ENCODE results near the gene N4BP2L2.

N4BP2L2 gene

DNA sequence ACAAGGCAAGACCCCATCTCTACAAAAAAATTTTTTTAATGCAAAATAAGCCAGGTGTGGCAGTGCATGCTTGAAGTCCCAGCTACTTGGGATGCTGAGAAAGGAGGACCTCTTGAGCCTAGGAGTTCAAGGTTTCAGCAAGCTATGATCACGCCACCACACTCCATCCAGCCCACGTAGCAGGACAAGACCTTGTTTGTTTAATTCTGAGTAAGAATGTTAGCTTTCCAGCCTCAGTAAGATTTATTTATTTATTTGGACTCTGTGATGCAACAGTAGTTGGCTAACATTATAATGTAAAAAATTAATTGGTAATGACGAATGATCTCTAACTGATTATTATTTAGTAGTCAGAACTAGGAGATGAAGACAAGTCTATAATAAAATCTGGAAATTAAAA is 23.3 kb downstream of the N4BP2L2 start:
- no peak overlapping the region for H3K9ac ChIP-seq (ENCODE audit: low read depth, low read length)
- no peaks in the 10 kb centered on the region for H3K9me3 ChIP-seq (ENCODE audit: insufficient read depth, low read length, severe bottlenecking)
- peaks cover 5% of the 10 kb centered on the region; the same call in 1 of the 2 replicates for H3K79me2 ChIP-seq (ENCODE audit: insufficient read depth, low read length)
- TF ChIP-seq EZH2 (IDR thresholded peaks at IDR 0.05; ENCODE audit: borderline replicate concordance, low read depth, low read length, severe bottlenecking) (no peak), CTCF (IDR thresholded peaks at IDR 0.05; ENCODE audit: borderline replicate concordance, extremely low read depth, low read length, poor library complexity, severe bottlenecking) (no peak)
- H3K27ac ChIP-seq (ENCODE audit: low read length): no peak overlapping the region
- DNase-seq (no peak), ATAC-seq (ENCODE audit: insufficient read depth, low read depth) (no peak)
- H3K36me3 ChIP-seq (ENCODE audit: insufficient read depth, low read length): peaks cover 63% of the 10 kb centered on the region
- no peaks in the 10 kb centered on the region for H4K20me1 ChIP-seq (ENCODE audit: insufficient read depth, low read length)
- no peaks in the 10 kb centered on the region for H3K4me1 ChIP-seq (ENCODE audit: insufficient read depth, low read length)
- H3K27me3 ChIP-seq (ENCODE audit: insufficient read depth, low read length, poor library complexity): no peaks in the 10 kb centered on the region
- no peak overlapping the region for H2AFZ ChIP-seq (ENCODE audit: low read depth, low read length)
- no peak overlapping the region for H3K4me2 ChIP-seq (ENCODE audit: insufficient read depth, low read length)
- H3K4me3 ChIP-seq (ENCODE audit: low read depth in 1 of 2, low read length in 2 of 2): no peak overlapping the region

GRCh38 chr13:32511482-32511881 is 27.1 kb downstream of the N4BP2L2 start:
- no peak overlapping the region for H3K4me2 ChIP-seq (ENCODE audit: insufficient read depth, low read length)
- H2AFZ ChIP-seq (ENCODE audit: low read depth, low read length): no peak overlapping the region
- no peak overlapping the region for H3K4me3 ChIP-seq (ENCODE audit: low read depth in 1 of 2, low read length in 2 of 2)
- H3K79me2 ChIP-seq (ENCODE audit: insufficient read depth, low read length): no peaks in the 10 kb centered on the region
- H3K4me1 ChIP-seq (ENCODE audit: insufficient read depth, low read length): no peaks in the 10 kb centered on the region
- no peak overlapping the region for H3K27ac ChIP-seq (ENCODE audit: low read length)
- no peaks in the 10 kb centered on the region for H4K20me1 ChIP-seq (ENCODE audit: insufficient read depth, low read length)
- H3K27me3 ChIP-seq (ENCODE audit: insufficient read depth, low read length, poor library complexity): no peaks in the 10 kb centered on the region
- no peak overlapping the region for H3K9ac ChIP-seq (ENCODE audit: low read depth, low read length)
- H3K9me3 ChIP-seq (ENCODE audit: insufficient read depth, low read length, severe bottlenecking): no peaks in the 10 kb centered on the region
- no peak for ATAC-seq (ENCODE audit: insufficient read depth, low read depth)
- peaks cover 47% of the 10 kb centered on the region; the same call in 1 of the 2 replicates for H3K36me3 ChIP-seq (ENCODE audit: insufficient read depth, low read length)
- TF ChIP-seq EZH2 (IDR thresholded peaks at IDR 0.05; ENCODE audit: borderline replicate concordance, low read depth, low read length, severe bottlenecking) (no peak), CTCF (IDR thresholded peaks at IDR 0.05; ENCODE audit: borderline replicate concordance, extremely low read depth, low read length, poor library complexity, severe bottlenecking) (no peak)
- no peak for DNase-seq

DNA sequence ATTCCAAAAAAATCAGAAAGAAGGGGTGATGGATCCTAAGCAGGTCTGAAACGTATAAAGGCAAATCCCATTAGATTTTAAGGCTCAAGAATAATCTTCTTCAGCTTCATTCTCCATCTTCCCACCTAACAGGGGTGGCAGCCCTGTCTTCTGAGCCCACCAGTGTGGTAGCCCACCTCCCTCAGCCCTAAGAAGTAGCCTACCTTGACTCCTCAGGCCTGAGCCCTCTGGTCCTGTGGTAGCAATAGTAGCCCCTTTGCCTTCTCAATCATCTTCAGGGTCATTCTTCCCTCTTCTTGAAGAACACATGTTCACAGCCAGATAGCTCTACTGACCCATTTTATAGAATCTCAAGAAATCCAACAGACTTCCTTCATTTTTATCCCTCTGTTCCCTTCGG is 33.7 kb downstream of the N4BP2L2 start:
- Histone ChIP-seq H2AFZ (ENCODE audit: low read depth, low read length) (no peak overlapping the region), H3K4me2 (ENCODE audit: insufficient read depth, low read length) (no peak overlapping the region), H4K20me1 (ENCODE audit: insufficient read depth, low read length) (no peaks in the 10 kb centered on the region), H3K4me1 (ENCODE audit: insufficient read depth, low read length) (no peaks in the 10 kb centered on the region), H3K4me3 (ENCODE audit: low read depth in 1 of 2, low read length in 2 of 2) (no peak overlapping the region), H3K79me2 (ENCODE audit: insufficient read depth, low read length) (no peaks in the 10 kb centered on the region), H3K27me3 (ENCODE audit: insufficient read depth, low read length, poor library complexity) (no peaks in the 10 kb centered on the region), H3K9me3 (ENCODE audit: insufficient read depth, low read length, severe bottlenecking) (no peaks in the 10 kb centered on the region), H3K9ac (ENCODE audit: low read depth, low read length) (no peak overlapping the region), H3K27ac (ENCODE audit: low read length) (no peak overlapping the region), H3K36me3 (ENCODE audit: insufficient read depth, low read length) (peaks cover 25% of the 10 kb centered on the region; the same call in 1 of the 2 replicates)
- TF ChIP-seq CTCF (IDR thresholded peaks at IDR 0.05; ENCODE audit: borderline replicate concordance, extremely low read depth, low read length, poor library complexity, severe bottlenecking) (no peak), EZH2 (IDR thresholded peaks at IDR 0.05; ENCODE audit: borderline replicate concordance, low read depth, low read length, severe bottlenecking) (no peak)
- DNase-seq (no peak), ATAC-seq (ENCODE audit: insufficient read depth, low read depth) (no peak)

DNA sequence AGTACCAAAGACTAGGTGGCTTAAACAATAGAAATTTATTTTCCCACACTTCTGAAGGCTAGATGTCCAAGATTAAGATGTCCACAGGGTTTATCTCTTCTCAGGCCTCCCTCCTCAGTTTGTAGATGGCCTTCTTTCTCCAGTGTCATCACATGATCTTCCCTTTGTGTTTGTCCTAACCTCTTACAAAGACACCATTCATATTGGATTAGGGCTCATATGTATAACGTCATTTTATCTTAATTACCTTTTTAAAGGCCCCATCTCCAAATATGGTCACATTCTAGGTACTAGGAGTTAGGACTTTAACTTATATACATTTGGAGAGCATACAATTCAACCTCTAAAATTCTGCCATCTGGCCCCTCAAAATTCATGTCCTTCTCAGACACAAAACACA is 34.3 kb downstream of the N4BP2L2 start:
- H3K9me3 ChIP-seq (ENCODE audit: insufficient read depth, low read length, severe bottlenecking): no peaks in the 10 kb centered on the region
- no peaks in the 10 kb centered on the region for H3K79me2 ChIP-seq (ENCODE audit: insufficient read depth, low read length)
- DNase-seq (no peak), ATAC-seq (ENCODE audit: insufficient read depth, low read depth) (no peak)
- H2AFZ ChIP-seq (ENCODE audit: low read depth, low read length): no peak overlapping the region
- H3K4me1 ChIP-seq (ENCODE audit: insufficient read depth, low read length): no peaks in the 10 kb centered on the region
- H3K27me3 ChIP-seq (ENCODE audit: insufficient read depth, low read length, poor library complexity): no peaks in the 10 kb centered on the region
- H3K4me2 ChIP-seq (ENCODE audit: insufficient read depth, low read length): no peak overlapping the region
- no peak overlapping the region for H3K27ac ChIP-seq (ENCODE audit: low read length)
- H3K9ac ChIP-seq (ENCODE audit: low read depth, low read length): no peak overlapping the region
- no peak for TF ChIP-seq EZH2 (IDR thresholded peaks at IDR 0.05; ENCODE audit: borderline replicate concordance, low read depth, low read length, severe bottlenecking)
- no peak for TF ChIP-seq CTCF (IDR thresholded peaks at IDR 0.05; ENCODE audit: borderline replicate concordance, extremely low read depth, low read length, poor library complexity, severe bottlenecking)
- H4K20me1 ChIP-seq (ENCODE audit: insufficient read depth, low read length): no peaks in the 10 kb centered on the region
- no peak overlapping the region for H3K4me3 ChIP-seq (ENCODE audit: low read depth in 1 of 2, low read length in 2 of 2)
- H3K36me3 ChIP-seq (ENCODE audit: insufficient read depth, low read length): peaks cover 22% of the 10 kb centered on the region; the same call in 1 of the 2 replicates
